ENCODE data around the gene SPACA9. TPM values are rescaled to one million over a fixed set of nuclear protein-coding genes. Genes with fewer than 3 reads are reported as not detected.

Gene SPACA9
- total RNA-seq, 4 donors from 2014 or later, result 0.26 to 7.0 (median 2.4) TPM

DNA sequence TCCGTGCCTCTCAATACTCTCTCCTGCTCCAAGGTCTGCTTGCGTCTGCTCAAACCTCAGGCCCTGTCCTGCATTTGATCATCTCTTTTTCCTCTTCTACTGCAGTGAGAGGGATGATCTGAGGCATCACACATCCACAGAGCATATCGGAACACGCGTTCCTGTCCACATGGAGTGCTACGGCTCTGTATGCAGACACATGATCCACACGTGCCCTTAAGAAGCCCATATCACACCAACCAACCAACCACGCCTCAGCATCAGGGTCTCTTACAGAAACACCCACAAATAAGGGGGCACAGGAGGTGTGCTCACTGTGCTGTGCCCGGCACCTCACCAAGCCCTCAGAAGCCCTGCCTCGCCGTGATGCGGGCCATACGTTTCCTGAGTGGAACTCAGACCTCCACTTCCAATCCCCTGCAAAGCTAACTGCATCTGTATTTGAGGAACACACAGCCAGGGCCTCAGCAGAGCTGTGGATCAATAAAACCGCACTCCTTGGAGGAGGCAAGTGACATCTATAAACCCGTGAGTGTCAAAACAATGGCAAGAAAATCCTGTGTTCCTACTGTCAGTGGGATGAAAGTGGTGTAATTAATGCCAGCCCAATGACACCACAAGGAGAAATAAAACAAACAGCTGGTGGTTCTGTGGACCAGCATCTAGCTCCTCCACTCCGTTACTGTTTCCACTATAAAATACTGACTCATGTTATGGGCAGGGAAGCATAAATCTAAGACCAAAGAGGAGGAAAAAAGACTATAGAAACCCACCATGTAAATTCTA is 41.0 kb upstream of the SPACA9 start:
- no peak overlapping the region for H3K27ac ChIP-seq
- no peak overlapping the region for H3K4me3 ChIP-seq
- no peaks in the 10 kb centered on the region for H3K36me3 ChIP-seq
- intact Hi-C loops (cut with DNase I; ENCODE audit: low total_unique reads), result no loop called here
- no peaks in the 10 kb centered on the region for H3K4me1 ChIP-seq
- DNase-seq, result no peak
- TF ChIP-seq, protein P1, sequence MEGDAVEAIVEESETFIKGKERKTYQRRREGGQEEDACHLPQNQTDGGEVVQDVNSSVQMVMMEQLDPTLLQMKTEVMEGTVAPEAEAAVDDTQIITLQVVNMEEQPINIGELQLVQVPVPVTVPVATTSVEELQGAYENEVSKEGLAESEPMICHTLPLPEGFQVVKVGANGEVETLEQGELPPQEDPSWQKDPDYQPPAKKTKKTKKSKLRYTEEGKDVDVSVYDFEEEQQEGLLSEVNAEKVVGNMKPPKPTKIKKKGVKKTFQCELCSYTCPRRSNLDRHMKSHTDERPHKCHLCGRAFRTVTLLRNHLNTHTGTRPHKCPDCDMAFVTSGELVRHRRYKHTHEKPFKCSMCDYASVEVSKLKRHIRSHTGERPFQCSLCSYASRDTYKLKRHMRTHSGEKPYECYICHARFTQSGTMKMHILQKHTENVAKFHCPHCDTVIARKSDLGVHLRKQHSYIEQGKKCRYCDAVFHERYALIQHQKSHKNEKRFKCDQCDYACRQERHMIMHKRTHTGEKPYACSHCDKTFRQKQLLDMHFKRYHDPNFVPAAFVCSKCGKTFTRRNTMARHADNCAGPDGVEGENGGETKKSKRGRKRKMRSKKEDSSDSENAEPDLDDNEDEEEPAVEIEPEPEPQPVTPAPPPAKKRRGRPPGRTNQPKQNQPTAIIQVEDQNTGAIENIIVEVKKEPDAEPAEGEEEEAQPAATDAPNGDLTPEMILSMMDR (IDR thresholded peaks at IDR 0.05), result no peak
- H3K9me3 ChIP-seq, result no peaks in the 10 kb centered on the region
- H3K27me3 ChIP-seq, result no peaks in the 10 kb centered on the region

DNA sequence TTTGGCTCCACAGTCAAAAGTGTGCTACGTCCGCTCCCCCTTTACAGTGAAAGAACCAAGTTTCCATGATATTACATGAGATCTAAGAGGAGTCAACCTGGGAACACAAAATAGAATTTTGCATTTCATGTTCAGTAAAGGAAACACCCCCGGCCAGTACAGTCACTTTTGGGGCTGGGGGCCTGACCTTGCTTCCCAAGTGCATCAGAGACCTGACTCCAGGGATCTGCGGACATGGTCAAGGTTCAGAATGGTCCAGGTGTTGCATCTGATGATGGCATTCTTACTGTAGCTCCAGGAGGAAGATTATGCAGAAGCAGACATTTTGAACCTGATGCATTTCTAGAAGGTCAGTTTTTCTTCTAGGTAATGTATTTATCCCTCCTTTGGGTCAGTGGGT is 40.4 kb upstream of the SPACA9 start:
- no peak overlapping the region for H3K27ac ChIP-seq
- H3K9me3 ChIP-seq, result no peaks in the 10 kb centered on the region
- H3K4me3 ChIP-seq, result no peak overlapping the region
- no peaks in the 10 kb centered on the region for H3K4me1 ChIP-seq
- TF ChIP-seq POLR2A (IDR thresholded peaks at IDR 0.05), result no peak
- TF ChIP-seq, protein P1 (IDR thresholded peaks at IDR 0.05), result no peak
- H3K27me3 ChIP-seq, result no peaks in the 10 kb centered on the region
- intact Hi-C loops (cut with DNase I; ENCODE audit: low total_unique reads), result no loop called here
- H3K36me3 ChIP-seq, result no peaks in the 10 kb centered on the region
- no peak for DNase-seq

DNA sequence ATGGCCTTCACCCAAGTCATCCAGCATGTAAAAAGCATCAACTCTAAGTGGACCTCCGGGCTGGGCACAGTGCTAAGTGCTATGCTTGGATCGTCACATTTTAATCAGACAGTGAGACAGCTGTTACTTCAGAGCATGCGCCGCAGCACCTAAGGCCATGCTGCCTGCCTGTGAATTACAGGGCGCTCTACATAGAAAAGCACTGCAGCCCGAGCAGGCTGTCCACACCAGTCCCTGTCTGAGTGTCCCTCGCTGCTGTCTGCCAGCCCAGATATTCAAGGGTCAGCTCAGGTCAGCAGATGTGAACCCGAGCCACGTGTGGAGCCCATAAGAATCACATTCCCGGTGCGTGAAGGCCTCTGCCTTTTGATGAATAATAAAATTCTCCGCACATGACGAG is 37.7 kb upstream of the SPACA9 start:
- intact Hi-C loops (cut with DNase I; ENCODE audit: low total_unique reads), result no loop called here

DNA sequence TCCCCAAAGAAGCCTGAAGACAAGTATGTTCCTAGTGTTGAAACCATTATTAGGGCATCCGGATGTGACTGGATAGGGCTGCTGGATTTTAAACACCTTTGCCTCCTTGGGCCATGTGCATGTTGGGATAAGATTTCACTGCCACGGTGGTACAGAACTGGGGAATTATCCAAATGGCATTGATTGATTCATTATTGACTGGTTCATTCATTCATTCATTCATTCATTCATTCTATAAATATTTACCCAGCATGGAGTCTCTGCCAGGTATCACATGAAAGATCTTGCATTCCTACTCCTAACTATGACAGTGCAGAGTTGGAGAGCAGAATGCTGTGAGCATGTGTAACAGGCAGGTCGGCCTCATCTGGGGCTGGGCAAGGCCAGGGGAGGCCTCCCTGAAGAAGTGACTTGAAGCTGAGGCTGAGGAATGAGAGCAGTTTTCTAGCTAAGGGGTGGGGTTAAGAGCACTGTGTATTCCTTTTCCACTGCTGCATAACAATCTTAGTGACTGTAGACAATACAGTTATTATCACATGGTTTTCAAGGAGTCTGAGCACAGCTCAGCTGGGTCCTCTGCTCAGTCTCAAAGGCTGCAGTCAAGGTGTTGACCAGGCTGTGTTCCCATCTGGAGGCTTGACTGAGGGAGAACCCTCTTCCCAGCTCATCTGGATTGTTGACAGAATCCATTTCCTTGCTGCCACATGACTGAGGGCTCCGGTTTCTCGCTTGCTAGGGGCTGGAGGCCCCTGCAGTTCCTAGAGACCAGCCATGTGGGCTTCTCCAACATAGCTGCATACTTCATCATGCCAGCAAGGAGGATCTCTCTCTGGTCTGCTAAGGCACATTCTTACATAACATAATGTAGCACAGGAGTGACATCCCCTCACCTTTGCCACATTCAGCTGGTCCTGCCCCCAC is 36.3 kb upstream of the SPACA9 start:
- H3K27ac ChIP-seq, result no peak overlapping the region
- intact Hi-C loops (cut with DNase I; ENCODE audit: low total_unique reads), result no loop called here
- no peaks in the 10 kb centered on the region for H3K9me3 ChIP-seq
- no peaks in the 10 kb centered on the region for H3K36me3 ChIP-seq
- no peak for DNase-seq
- no peak overlapping the region for H3K4me3 ChIP-seq
- no peak for TF ChIP-seq POLR2A (IDR thresholded peaks at IDR 0.05)
- TF ChIP-seq, protein P1 (IDR thresholded peaks at IDR 0.05), result no peak
- no peaks in the 10 kb centered on the region for H3K4me1 ChIP-seq
- no peaks in the 10 kb centered on the region for H3K27me3 ChIP-seq

More for the DNA sequence above, 37.7 kb upstream of the SPACA9 start:
- Histone ChIP-seq H3K4me1 (no peaks in the 10 kb centered on the region), H3K27me3 (no peaks in the 10 kb centered on the region), H3K27ac (no peak overlapping the region), H3K9me3 (no peaks in the 10 kb centered on the region), H3K4me3 (no peak overlapping the region), H3K36me3 (no peaks in the 10 kb centered on the region)
- TF ChIP-seq, protein P1 (IDR thresholded peaks at IDR 0.05), result no peak
- TF ChIP-seq POLR2A (IDR thresholded peaks at IDR 0.05), result no peak
- DNase-seq, result no peak

Data from uterus (tissue), 4 donors.